ENCODE results near the gene MTF1. TPM values are rescaled to one million over a fixed set of nuclear protein-coding genes. Genes with fewer than 3 reads are reported as not detected.

The MTF1 gene
- total RNA-seq, 1 experiment from 2014 or later, result 22.1 TPM

DNA sequence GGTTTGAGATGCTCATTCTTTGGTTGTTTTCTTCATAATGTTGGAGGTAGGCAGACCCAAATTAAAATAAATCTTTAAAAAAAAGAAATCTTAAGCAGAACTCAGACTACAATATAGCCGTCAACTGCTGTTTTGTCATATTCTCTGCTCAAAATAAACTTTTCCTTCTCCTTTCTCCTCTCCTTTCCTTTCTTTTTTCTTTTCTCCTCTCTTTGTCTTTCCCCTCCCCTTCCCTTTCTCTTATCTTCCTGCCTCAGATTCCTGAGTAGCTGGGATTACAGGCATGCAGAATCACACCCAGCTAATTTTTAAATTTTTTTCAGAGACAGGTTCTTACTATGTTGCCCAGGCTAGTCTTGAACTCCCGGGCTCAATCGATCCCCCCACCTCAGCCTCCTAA is 24.8 kb upstream of the MTF1 start:
- no peaks in the 10 kb centered on the region; the same call in 1 of the 2 replicates for H3K36me3 ChIP-seq (ENCODE audit: low read depth)
- intact Hi-C loops (cut with micrococcal nuclease; ENCODE audit: unreplicated experiment), result loop anchor here (5.0 kb wide), 1 partner anchor 1178 kb away; no protein-coding TSS in a partner anchor
- H3K4me2 ChIP-seq, result no peak overlapping the region
- POLR2A ChIA-PET (ENCODE audit: unreplicated experiment), result no interaction called here
- H3K27me3 ChIP-seq (ENCODE audit: insufficient read depth, low read depth), result no peaks in the 10 kb centered on the region
- H2AFZ ChIP-seq, result no peak overlapping the region
- H3K9me3 ChIP-seq (ENCODE audit: insufficient read depth, low read depth), result no peaks in the 10 kb centered on the region
- TF ChIP-seq CTCF (conservative IDR thresholded peaks at IDR 0.05) (no peak), EZH2 (IDR thresholded peaks at IDR 0.05; ENCODE audit: low read depth) (no peak)
- no TSS peak for BruUV-seq (replicated peaks)
- H3K27ac ChIP-seq, result no peak overlapping the region
- no peaks in the 10 kb centered on the region for H3K9me2 ChIP-seq (ENCODE audit: insufficient read depth)
- H3K4me3 ChIP-seq, result no peak overlapping the region
- CTCF ChIA-PET, result interaction anchor here (0.6 kb wide), 1 partner anchor 440 kb away, joined by 4 read pairs; no protein-coding TSS in a partner anchor
- H3K4me1 ChIP-seq (replicated peaks; ENCODE audit: insufficient read depth), result no peaks in the 10 kb centered on the region
- H4K20me1 ChIP-seq (ENCODE audit: insufficient read depth), result no peaks in the 10 kb centered on the region; the same call in 1 of the 2 replicates
- no peaks in the 10 kb centered on the region for H3F3A ChIP-seq (ENCODE audit: insufficient read depth, low read depth)
- H3K79me2 ChIP-seq (ENCODE audit: low read depth), result no peaks in the 10 kb centered on the region
- no peak for DNase-seq

DNA sequence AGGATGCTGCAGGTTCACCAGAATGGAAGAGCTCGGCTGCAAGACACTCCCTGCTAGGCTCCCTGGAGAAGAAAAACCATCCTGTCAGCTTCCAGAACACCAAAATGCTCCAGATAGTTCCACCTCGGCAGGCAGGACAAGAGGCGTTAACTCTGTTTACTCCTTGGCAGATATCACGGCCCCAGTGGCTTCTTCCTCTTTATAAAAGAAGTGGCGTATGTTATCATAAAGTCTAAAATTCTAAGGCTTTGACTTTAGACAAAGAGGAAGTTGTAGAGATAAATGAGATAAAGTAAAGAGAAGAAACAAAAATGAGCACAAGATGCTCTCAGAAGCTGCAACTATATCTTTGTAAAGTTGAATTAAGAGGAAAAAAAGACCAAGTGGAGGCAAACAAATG is 24.3 kb upstream of the MTF1 start:
- H2AFZ ChIP-seq, result no peak overlapping the region
- no peaks in the 10 kb centered on the region; the same call in 1 of the 2 replicates for H3K36me3 ChIP-seq (ENCODE audit: low read depth)
- H3K27me3 ChIP-seq (ENCODE audit: insufficient read depth, low read depth), result no peaks in the 10 kb centered on the region
- intact Hi-C loops (cut with micrococcal nuclease; ENCODE audit: unreplicated experiment), result loop anchor here (5.0 kb wide), 1 partner anchor 1179 kb away; no protein-coding TSS in a partner anchor
- H4K20me1 ChIP-seq (ENCODE audit: insufficient read depth), result no peaks in the 10 kb centered on the region; the same call in 1 of the 2 replicates
- no peak for DNase-seq
- H3F3A ChIP-seq (ENCODE audit: insufficient read depth, low read depth), result no peaks in the 10 kb centered on the region
- no peak overlapping the region for H3K4me3 ChIP-seq
- BruUV-seq (replicated peaks), result no TSS peak
- no peaks in the 10 kb centered on the region for H3K9me3 ChIP-seq (ENCODE audit: insufficient read depth, low read depth)
- CTCF ChIA-PET, result interaction anchor here (0.6 kb wide), 1 partner anchor 440 kb away, joined by 4 read pairs; no protein-coding TSS in a partner anchor
- H3K79me2 ChIP-seq (ENCODE audit: low read depth), result no peaks in the 10 kb centered on the region
- no peak overlapping the region for H3K4me2 ChIP-seq
- H3K27ac ChIP-seq, result no peak overlapping the region
- no peaks in the 10 kb centered on the region for H3K4me1 ChIP-seq (replicated peaks; ENCODE audit: insufficient read depth)
- TF ChIP-seq CTCF (conservative IDR thresholded peaks at IDR 0.05) (no peak), EZH2 (IDR thresholded peaks at IDR 0.05; ENCODE audit: low read depth) (no peak)
- POLR2A ChIA-PET (ENCODE audit: unreplicated experiment), result no interaction called here
- no peaks in the 10 kb centered on the region for H3K9me2 ChIP-seq (ENCODE audit: insufficient read depth)

DNA sequence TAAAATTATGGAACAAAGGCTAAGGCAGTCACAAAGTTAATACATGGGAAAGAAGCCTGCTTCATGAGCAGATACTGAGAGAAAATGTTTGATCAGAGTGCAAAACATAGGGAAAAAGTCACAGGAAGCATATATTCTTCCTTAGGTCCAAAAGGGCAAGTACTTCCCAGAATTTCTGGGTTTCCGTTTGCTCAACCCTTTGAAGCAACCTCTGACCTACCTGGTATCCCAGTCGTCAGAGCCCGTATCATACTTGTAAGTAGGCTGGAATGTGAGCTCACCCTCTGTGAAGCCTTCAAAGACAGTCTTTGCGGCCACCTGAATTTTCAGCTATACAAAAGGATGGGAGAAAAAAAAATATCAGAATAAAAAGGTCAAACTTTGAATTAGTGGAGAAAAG is 20.5 kb upstream of the MTF1 start:
- no TSS peak for BruUV-seq (replicated peaks)
- Histone ChIP-seq H3K27me3 (ENCODE audit: insufficient read depth, low read depth) (no peaks in the 10 kb centered on the region), H4K20me1 (ENCODE audit: insufficient read depth) (no peaks in the 10 kb centered on the region; the same call in 1 of the 2 replicates), H3K4me1 (replicated peaks; ENCODE audit: insufficient read depth) (no peaks in the 10 kb centered on the region), H3K27ac (no peak overlapping the region), H3K4me2 (no peak overlapping the region), H3K9me2 (ENCODE audit: insufficient read depth) (no peaks in the 10 kb centered on the region), H3K9me3 (ENCODE audit: insufficient read depth, low read depth) (no peaks in the 10 kb centered on the region), H3K36me3 (ENCODE audit: low read depth) (no peaks in the 10 kb centered on the region), H3F3A (ENCODE audit: insufficient read depth, low read depth) (no peaks in the 10 kb centered on the region), H3K4me3 (no peak overlapping the region), H3K79me2 (ENCODE audit: low read depth) (no peaks in the 10 kb centered on the region), H2AFZ (no peak overlapping the region)
- intact Hi-C loops (cut with micrococcal nuclease; ENCODE audit: unreplicated experiment), result loop anchor here (5.0 kb wide), 1 partner anchor 1182 kb away; no protein-coding TSS in a partner anchor
- DNase-seq, result no peak
- CTCF ChIA-PET, result no interaction called here
- TF ChIP-seq CTCF (conservative IDR thresholded peaks at IDR 0.05) (no peak), EZH2 (IDR thresholded peaks at IDR 0.05; ENCODE audit: low read depth) (no peak)
- POLR2A ChIA-PET (ENCODE audit: unreplicated experiment), result interaction anchor here (0.6 kb wide), 1 partner anchor 29 kb away, joined by 6 read pairs; no protein-coding TSS in a partner anchor

Data from PC-9 (cell line).